Measurements from ENCODE around the gene ACSL6.

The ACSL6 gene

GRCh38 chr5:132013006-132013689, 1.7 kb upstream of the ACSL6 start:
- peak; percentile 2 for DNase-seq

- DNase-seq, result peak; percentile 20
These were observed 1.0 kb upstream of the ACSL6 start for GRCh38 chr5:132012371-132013005.

GRCh38 chr5:132010989-132011621, 353 bp downstream of the ACSL6 start:
- no peak for DNase-seq

GRCh38 chr5:132010645-132010988, 841 bp downstream of the ACSL6 start:
- peak; percentile 2 for DNase-seq

GRCh38 chr5:132009706-132010405, 1.6 kb downstream of the ACSL6 start:
- DNase-seq, result no peak

GRCh38 chr5:132008961-132009680, 2.3 kb downstream of the ACSL6 start:
- peak; percentile 2 for DNase-seq

- no peak for DNase-seq
These were observed 3.3 kb downstream of the ACSL6 start for GRCh38 chr5:132008163-132008473.

- DNase-seq, result peak; percentile 88
These were observed 3.9 kb downstream of the ACSL6 start for GRCh38 chr5:132007399-132008162.

- DNase-seq, result no peak
These were observed 4.9 kb downstream of the ACSL6 start for GRCh38 chr5:132006331-132007120.

- no peak for DNase-seq
These were observed 5.9 kb downstream of the ACSL6 start for GRCh38 chr5:132005591-132005990.

- no peak for DNase-seq
These were observed 7.5 kb downstream of the ACSL6 start for GRCh38 chr5:132003982-132004381.

- no peak for DNase-seq
These were observed 8.2 kb downstream of the ACSL6 start for GRCh38 chr5:132003170-132003744.

GRCh38 chr5:132002757-132003156, 8.7 kb downstream of the ACSL6 start:
- DNase-seq, result no peak

GRCh38 chr5:132001647-132002561, 9.6 kb downstream of the ACSL6 start:
- no peak for DNase-seq

GRCh38 chr5:132000677-132001453, 10.6 kb downstream of the ACSL6 start:
- peak; percentile 58 for DNase-seq

GRCh38 chr5:132000241-132000490, 11.3 kb downstream of the ACSL6 start:
- no peak for DNase-seq

- no peak for DNase-seq
These were observed 11.8 kb downstream of the ACSL6 start for GRCh38 chr5:131999441-132000240.

- no peak for DNase-seq
These were observed 12.4 kb downstream of the ACSL6 start for GRCh38 chr5:131999041-131999440.
